SK-N-MC (cell line): ENCODE measurements around the gene CSMD2.

Source experiments
- DNase-seq: peaks from one replicate; pipeline ENCODE4 v3.0.0-alpha.2; 2011; ENCODE audit warnings: low read depth, low spot score
- H3K27ac ChIP-seq: fragments of 200-600 bp; sonication (generic); 2 replicates; pipeline ENCODE4 v1.5.1; 2016; ENCODE audit warnings: mixed run types
- H3K36me3 ChIP-seq: fragments of 200-600 bp; sonication (generic); 2 replicates; pipeline ENCODE4 v1.6.1; 2017; ENCODE audit warnings: antibody characterized with exemption, low read length, mixed read lengths; ENCODE audit not compliant: insufficient read depth
- H3K4me3 ChIP-seq: fragments of 200-600 bp; sonication (generic); 2 replicates; pipeline ENCODE4 v1.5.1; 2016
- H3K9ac ChIP-seq: fragments of 200-600 bp; sonication (generic); 2 replicates; pipeline ENCODE4 v1.8.0; 2017; ENCODE audit warnings: mixed run types, mixed read lengths; ENCODE audit not compliant: insufficient read length
- H3K9me3 ChIP-seq: fragments of 200-600 bp; sonication (generic); 2 replicates; pipeline ENCODE4 v1.6.1; 2017; ENCODE audit warnings: low read depth, mild to moderate bottlenecking, antibody characterized with exemption, low read length, moderate library complexity, mixed read lengths
- EZH2 ChIP-seq: fragments of 200-600 bp; sonication (generic); IDR thresholded peaks from one replicate; pipeline ENCODE4 v1.6.1; 2017; ENCODE audit warnings: antibody characterized with exemption
- FOXP2 ChIP-seq: optimal IDR thresholded peaks from 2 replicates; pipeline ENCODE3; 2011; ENCODE audit warnings: mild to moderate bottlenecking, moderate library complexity; ENCODE audit not compliant: insufficient read depth; ENCODE audit errors: extremely low read length, control extremely low read depth
- POLR2AphosphoS5 ChIP-seq: IDR thresholded peaks from 2 replicates; pipeline ENCODE4 v1.6.1; 2012; ENCODE audit warnings: mild to moderate bottlenecking, low read depth, low read length, borderline replicate concordance

CSMD2 gene

GRCh38 chr1:34054920-34055319, 110.1 kb downstream of the CSMD2 start:
- Histone ChIP-seq H3K4me3 (no peak overlapping the region), H3K9ac (no peak overlapping the region), H3K36me3 (no peaks in the 10 kb centered on the region), H3K9me3 (no peaks in the 10 kb centered on the region), H3K27ac (no peak overlapping the region)
- TF ChIP-seq POLR2AphosphoS5 (no peak), EZH2 (no peak), FOXP2 (no peak)
- DNase-seq, result no peak

- no peak for DNase-seq
- Histone ChIP-seq H3K4me3 (no peak overlapping the region), H3K27ac (no peak overlapping the region), H3K9me3 (no peaks in the 10 kb centered on the region), H3K36me3 (no peaks in the 10 kb centered on the region), H3K9ac (no peak overlapping the region)
- no peak for TF ChIP-seq POLR2AphosphoS5
- TF ChIP-seq FOXP2, result no peak
- TF ChIP-seq EZH2, result no peak
Observed at GRCh38 chr1:34053660-34054059, 111.4 kb downstream of the CSMD2 start.

GRCh38 chr1:34052565-34052964, 112.5 kb downstream of the CSMD2 start:
- Histone ChIP-seq H3K36me3 (no peaks in the 10 kb centered on the region), H3K9ac (no peak overlapping the region), H3K4me3 (no peak overlapping the region), H3K9me3 (no peaks in the 10 kb centered on the region), H3K27ac (no peak overlapping the region)
- DNase-seq, result no peak
- no peak for TF ChIP-seq POLR2AphosphoS5
- TF ChIP-seq EZH2, result no peak

GRCh38 chr1:34050709-34051485, 114.1 kb downstream of the CSMD2 start:
- DNase-seq, result no peak
- no peak for TF ChIP-seq EZH2
- TF ChIP-seq FOXP2, result no peak
- no peak for TF ChIP-seq POLR2AphosphoS5
- H3K4me3 ChIP-seq, result no peak overlapping the region
- no peaks in the 10 kb centered on the region for H3K9me3 ChIP-seq
- no peak overlapping the region for H3K27ac ChIP-seq
- H3K9ac ChIP-seq, result no peak overlapping the region
- H3K36me3 ChIP-seq, result no peaks in the 10 kb centered on the region

DNA sequence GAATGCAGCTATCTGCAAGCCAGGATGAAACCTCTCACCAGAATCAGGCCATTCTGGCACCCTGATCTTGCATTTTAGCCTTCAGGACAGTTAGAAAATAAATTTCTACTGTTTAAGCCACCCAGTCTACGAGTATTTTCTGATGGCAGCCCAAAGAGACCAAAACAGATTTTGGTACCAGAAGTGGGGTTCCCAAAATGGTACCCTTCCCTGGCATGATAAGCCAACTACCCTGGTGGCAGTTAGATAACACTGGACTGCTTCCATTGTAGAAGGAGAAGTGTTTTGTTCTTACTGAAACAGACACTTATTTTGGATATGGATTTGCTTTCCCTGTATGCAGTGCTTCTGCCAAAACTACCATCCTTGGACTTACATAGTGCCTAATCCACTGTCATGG, 115.0 kb downstream of the CSMD2 start:
- H3K4me3 ChIP-seq, result no peak overlapping the region
- TF ChIP-seq FOXP2, result no peak
- TF ChIP-seq EZH2, result no peak
- TF ChIP-seq POLR2AphosphoS5, result no peak
- no peak for DNase-seq
- no peak overlapping the region for H3K9ac ChIP-seq
- no peaks in the 10 kb centered on the region for H3K9me3 ChIP-seq
- H3K36me3 ChIP-seq, result no peaks in the 10 kb centered on the region
- no peak overlapping the region for H3K27ac ChIP-seq

- TF ChIP-seq EZH2 (no peak), POLR2AphosphoS5 (no peak), FOXP2 (no peak)
- DNase-seq, result no peak
- Histone ChIP-seq H3K9ac (no peak overlapping the region), H3K9me3 (no peaks in the 10 kb centered on the region), H3K27ac (no peak overlapping the region), H3K4me3 (no peak overlapping the region), H3K36me3 (no peaks in the 10 kb centered on the region)
Observed at GRCh38 chr1:34049477-34049876, 115.6 kb downstream of the CSMD2 start.

GRCh38 chr1:34037856-34038255, 127.2 kb downstream of the CSMD2 start:
- no peaks in the 10 kb centered on the region for H3K36me3 ChIP-seq
- TF ChIP-seq EZH2 (no peak), FOXP2 (no peak), POLR2AphosphoS5 (no peak)
- no peak overlapping the region for H3K27ac ChIP-seq
- H3K9me3 ChIP-seq, result no peaks in the 10 kb centered on the region
- no peak for DNase-seq
- H3K9ac ChIP-seq, result no peak overlapping the region
- H3K4me3 ChIP-seq, result no peak overlapping the region

- TF ChIP-seq FOXP2 (no peak), POLR2AphosphoS5 (no peak), EZH2 (no peak)
- Histone ChIP-seq H3K27ac (no peak overlapping the region), H3K9me3 (no peaks in the 10 kb centered on the region), H3K4me3 (no peak overlapping the region), H3K9ac (no peak overlapping the region), H3K36me3 (no peaks in the 10 kb centered on the region)
- DNase-seq, result no peak
Observed at GRCh38 chr1:34037109-34037508, 127.9 kb downstream of the CSMD2 start.

DNA sequence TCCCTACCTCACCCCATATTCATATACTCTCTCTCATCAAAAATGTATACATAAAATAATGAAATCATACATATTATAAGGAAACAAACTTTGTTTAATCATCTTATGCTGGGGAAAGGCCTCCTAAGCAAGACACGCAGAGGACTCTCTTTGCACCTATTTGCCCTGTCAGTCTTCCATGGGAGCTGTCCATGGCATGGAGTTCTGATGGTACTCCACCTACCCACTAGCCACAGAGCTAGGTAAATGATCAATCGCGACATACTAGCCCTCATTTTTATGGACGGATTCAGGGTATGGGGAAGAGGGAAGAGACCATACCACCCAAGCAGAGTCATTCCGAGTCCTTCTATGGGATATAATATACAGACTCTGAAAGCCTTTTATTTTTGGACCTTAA, 131.0 kb downstream of the CSMD2 start:
- Histone ChIP-seq H3K4me3 (no peak overlapping the region), H3K27ac (no peak overlapping the region), H3K9ac (no peak overlapping the region), H3K36me3 (no peaks in the 10 kb centered on the region), H3K9me3 (no peaks in the 10 kb centered on the region)
- TF ChIP-seq POLR2AphosphoS5, result no peak
- no peak for TF ChIP-seq FOXP2
- TF ChIP-seq EZH2, result no peak
- DNase-seq, result no peak
